SK-N-DZ (cell line): ENCODE measurements around the gene SEC14L6.

Source experiments
- DNase-seq: peaks from one replicate; pipeline ENCODE4 v3.0.0-alpha.2; 2015; ENCODE audit warnings: low spot score

The SEC14L6 gene

DNA sequence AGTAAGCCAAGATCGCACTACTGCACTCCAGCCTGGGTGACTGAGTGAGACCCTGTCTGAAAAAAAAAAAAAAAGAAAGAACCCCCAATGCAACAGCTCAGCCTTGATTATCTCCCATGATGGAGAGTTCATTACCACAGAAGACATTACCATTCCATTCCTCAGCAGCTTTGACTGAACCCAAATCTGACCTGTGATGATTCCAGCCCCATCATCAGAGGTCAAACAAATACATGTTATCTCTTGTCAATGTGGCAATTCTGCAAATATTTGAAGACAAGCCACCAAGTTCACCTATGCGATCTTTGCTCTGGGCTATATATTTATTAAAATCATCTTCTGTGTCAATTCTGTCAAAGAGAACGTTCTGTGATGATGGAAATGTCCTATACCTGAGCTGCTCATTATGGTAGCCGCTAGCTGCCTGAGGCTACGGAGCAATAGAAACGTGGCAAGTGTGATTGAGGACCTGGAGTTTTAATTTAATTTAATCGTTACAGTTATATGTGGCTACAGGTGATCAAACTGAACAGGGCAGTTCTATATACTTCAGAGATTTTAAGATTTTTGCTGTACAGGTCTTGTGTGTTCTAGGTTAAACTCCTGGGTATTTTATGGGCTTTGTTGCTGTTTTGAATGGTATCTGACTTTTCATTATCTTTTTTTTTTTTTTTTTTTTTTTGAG, 48.9 kb downstream of the SEC14L6 start:
- no peak for DNase-seq

DNA sequence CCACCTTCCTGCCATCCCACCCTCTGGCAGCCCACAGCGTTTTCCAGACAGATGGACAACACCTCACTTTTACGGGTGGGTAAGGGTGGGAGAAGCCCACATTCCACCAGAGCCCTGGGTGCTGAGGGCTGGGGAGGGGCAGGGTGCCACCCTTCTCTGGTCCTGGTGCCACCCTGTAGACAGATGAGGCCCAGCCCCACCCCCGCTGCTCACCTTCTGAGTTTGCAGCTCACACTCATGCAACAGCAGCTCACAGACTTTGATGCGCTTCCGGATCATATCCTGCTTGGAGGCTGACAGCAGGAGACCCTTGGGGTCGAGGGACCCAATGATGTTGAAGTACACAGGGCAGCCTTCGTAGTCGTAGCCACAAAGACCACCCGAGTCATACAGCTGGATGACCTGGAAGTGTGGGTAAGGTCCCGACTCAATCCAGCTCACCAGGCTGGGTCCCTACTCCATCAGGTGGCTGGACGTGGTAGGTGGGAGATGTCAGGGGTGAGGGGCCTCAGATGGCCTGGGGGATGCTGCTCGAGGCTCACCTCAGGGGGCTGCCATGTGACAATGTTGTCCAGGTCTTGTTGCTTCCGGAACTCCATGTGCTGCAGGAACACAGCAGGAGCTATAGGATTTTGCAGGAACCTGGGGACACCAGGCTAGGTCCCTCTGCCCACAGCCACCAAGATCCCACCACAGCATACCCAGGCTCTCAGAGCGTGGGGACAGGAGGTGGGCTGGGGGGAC, 51.3 kb downstream of the SEC14L6 start:
- DNase-seq: no peak

DNA sequence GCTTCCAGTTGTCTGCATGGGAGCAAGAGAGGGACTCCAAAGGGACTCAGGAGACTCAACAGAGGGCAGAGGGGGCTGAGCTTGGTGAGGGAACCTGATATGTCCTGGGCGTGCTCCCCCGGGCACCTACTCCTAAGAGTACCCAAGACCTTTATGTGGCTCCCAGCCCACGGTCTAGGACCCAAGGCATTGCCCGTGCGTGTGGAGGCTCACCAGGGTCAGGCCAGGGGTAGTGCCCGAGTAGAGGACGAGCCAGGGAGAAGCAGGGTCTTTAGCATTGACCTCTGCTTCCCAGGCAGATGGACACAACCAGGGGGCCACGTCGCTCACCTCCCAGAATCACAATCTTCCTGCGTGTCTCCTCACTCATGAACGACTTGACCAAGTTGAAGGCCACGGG, 54.4 kb downstream of the SEC14L6 start:
- DNase-seq: no peak

DNA sequence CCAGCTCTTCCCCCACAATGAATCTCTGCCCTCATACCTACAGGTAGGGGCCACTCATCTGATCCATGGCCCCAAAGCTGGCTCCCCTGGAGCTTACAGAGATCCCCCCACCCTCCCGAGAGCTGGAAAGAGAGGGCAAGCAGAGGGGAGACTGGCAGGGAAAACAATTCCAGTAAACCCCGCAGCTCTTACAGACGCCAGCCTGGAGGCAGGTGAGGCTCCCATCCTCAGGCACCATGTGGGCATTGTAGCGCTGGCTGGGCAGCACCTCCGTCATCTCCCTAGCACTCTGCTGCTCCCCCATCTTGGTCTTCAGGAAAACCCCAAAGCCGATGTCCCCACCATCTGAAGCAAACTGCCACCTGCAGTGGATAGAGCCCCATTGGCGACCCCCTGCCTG, 55.2 kb downstream of the SEC14L6 start:
- DNase-seq: no peak

DNA sequence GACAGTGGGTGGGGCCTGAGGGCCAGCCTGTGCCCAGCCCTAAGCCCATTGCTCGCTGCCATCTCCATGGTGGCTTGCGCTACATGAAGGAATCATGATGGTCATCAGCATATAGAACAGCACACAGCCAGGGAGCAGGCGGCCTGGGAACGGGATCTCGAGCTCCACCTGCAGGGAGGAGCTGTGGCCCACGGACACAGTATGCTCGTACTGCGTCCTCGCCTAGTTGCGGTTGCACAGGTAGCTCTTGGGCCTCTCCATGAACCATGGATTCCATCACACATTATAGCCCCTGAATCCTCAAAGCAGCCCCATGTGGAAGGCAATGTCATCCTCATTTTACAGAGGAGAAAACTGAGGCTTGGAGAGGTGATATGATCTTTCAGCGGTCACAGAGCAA, 56.1 kb downstream of the SEC14L6 start:
- DNase-seq: no peak

DNA sequence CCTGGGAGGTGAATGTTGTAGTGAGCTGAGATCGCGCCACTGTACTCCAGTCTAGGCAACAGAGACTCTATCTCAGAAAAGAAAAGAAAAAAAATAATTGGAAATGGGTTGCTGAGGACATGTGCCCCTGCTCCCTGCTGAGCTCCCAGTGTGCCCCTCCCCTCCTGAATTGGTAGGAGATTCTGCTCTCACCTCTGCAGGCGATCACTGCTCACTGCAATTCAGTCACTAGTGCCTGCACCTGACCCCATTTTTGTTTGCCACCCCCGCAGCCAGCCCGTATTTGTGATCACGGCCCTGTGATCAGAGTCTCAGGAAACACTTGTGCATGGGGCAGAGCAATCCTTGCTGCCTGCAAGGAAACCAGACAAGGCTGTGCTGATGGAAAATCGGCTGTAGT, 58.4 kb downstream of the SEC14L6 start:
- no peak for DNase-seq

DNA sequence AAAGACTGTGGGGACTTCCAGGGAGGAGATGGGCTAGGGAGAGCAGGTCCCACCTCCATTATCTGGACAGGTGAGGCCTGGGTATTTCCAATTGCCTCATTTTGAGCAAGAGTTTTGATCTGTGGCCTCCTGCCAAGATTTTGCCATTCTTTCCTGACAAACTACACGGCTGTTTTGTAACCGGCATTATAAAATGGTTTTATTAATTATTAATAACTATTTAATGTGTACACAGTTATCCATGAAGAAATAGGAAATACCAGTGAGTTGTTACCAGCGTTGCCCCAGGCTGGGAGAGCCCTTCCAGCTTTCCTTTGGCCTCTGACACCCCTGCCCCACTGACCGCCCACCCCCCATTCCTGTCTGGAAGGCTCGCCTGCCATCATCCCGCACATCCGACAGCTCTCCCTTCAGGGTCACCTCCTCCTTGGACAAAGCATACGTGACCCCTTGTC, 59.9 kb downstream of the SEC14L6 start:
- no peak for DNase-seq

DNA sequence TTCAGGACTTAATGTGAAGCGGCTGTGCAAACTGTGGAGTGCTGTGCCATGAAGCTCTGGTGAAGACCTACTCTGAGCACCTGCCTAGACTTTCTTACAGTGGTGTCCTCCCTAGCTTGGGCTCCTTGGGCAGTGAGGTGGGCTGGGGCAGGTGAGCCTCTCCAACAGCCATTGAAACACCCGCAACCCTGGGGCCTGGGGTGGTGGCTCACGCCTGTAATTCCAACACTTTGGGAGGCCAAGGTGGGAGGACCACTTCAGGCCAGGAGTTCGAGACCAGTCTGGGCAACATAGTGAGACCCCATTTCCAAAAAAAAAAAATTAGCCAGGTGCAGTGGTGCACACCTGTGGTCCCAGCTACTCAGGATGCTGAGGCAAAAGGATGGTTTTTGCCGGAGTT, 60.4 kb downstream of the SEC14L6 start:
- no peak for DNase-seq

DNA sequence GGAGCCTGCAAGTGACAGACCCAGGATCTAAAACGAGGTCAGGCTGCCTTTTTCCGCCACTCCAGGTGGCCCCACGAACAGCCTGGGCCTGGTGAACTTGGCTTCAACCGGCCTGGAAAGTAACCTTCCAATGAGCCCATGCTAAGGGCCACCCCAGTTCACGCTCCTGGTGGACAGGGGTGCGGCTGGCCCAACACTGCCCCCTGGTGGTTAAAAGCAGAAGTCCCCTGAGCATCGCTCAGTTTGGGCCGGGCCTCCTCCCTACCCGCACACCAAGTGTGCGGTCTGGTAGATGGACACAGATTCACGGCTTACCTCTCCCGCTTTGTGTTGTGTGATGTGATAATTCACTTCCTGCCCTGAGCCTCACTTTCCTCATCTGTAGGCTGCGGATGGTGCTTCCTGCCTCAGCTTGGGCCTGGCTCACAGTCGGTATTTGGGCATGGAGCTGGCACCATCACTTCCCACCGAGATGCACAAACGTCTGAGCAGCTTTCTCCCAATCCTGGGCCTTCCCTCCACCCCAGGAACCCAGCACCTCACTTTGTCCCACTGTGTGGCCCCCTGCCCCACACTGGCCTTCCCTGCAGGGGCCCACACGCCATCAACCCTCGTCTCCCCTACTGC, 61.1 kb downstream of the SEC14L6 start:
- peak; percentile 46 for DNase-seq

DNA sequence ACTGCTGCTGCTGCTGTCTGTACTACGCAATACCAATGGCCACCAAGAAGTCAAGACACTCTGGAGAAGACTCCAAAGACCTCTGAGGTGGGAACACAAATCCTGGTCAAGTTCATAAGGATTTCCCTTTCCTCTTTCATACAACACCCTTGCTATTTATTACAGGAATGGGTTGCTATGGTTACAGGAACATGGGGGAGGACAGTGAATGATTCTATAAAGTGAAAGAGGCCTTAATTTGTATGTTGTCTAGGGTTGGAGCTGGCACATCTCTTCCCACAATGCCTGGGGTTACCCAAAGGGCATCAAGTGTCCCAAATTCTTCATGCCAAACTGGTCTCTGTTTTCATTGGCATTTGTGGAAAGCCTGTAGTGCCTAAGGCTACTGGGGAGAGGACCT, 63.4 kb downstream of the SEC14L6 start:
- no peak for DNase-seq

DNA sequence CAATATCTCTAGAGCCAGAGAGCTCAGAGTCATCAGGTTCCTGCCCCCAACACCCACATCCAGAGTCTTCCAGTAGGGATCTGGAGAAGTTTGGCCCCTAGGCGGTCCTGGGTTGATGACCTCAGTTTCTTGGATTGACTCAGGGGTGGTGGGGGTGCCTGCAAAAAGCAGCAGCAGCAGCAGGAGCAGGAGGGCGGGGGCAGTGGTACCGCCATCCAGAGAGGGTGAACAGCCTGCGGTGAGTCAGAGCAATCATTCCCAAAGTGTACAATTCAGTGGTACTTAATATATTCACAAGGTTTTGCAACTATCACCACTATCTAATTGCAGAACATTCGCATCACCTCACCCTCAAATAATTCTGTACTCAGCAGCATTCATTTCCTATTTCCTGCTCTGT, 64.8 kb downstream of the SEC14L6 start:
- no peak for DNase-seq

DNA sequence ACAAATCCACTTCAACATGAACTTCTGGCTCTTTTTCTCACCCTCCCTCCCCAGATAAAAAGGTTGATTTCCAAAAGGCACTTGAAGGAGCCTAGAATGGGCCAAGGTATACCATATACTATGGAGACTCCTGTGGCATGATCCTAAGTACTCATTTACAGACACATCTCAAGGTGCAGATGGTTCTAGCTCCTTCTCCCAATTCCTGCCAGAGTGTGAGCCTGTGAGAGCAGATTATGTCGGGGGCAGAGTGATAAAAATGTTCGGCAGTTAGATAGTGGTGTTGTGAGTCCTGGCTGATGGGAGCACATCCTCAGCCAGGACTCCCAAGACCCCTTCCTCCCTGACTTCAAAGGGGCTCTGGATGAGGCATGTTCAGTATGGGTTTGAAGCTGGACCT, 66.6 kb downstream of the SEC14L6 start:
- DNase-seq: no peak

DNA sequence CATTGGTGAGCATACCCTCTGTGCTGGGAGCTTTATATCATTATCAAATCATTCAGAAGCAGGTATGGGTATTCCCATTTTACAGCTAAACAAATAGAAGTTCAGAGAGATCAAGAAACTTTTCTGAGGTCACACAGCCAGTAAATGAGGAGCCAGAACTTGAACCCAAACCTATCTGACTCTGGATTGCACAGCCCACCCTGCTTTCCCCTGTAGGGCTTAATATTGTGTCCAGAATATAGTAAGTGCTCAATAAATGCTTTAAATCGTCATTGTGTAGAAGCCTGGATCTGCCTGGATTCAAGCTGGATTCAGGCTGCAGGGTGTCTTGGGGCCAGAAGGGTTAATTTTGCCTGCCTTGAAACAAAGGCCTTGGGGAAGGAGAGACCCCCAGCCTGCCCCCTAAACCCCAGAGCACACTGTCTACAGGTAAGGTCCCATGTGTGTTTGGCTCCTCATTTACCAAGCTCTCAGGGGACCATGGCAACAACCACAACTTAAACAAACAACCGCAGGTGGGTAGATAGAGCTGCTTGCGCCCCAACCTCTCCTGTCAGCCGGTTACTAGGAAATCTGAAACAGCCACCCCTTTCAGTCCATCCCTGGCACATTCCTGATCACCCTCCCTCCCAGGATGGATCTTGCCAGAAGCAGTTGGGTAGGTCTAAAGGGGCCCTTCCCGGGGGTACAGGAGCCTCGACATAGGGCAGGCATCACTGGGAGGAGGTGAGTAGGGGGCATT, 71.7 kb downstream of the SEC14L6 start:
- DNase-seq: no peak

DNA sequence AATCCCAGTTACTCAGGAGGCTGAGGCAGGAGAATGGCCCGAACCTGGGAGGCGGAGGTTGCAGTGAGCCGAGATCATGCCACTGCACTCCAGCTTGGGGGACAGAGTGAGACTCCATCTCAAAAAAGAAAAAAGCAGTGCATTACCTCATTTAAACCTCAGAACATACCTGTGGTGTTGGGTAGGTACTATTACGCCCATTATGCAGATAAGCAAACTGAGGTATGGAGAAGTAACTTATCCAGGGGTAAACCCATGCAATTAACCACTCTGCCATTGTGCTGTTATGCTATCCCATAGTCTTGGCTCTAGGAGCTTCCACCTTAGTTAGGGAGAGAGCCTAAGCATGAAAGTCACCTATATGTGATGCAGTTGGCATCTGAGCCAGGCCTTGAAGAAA, 72.4 kb downstream of the SEC14L6 start:
- DNase-seq: no peak

DNA sequence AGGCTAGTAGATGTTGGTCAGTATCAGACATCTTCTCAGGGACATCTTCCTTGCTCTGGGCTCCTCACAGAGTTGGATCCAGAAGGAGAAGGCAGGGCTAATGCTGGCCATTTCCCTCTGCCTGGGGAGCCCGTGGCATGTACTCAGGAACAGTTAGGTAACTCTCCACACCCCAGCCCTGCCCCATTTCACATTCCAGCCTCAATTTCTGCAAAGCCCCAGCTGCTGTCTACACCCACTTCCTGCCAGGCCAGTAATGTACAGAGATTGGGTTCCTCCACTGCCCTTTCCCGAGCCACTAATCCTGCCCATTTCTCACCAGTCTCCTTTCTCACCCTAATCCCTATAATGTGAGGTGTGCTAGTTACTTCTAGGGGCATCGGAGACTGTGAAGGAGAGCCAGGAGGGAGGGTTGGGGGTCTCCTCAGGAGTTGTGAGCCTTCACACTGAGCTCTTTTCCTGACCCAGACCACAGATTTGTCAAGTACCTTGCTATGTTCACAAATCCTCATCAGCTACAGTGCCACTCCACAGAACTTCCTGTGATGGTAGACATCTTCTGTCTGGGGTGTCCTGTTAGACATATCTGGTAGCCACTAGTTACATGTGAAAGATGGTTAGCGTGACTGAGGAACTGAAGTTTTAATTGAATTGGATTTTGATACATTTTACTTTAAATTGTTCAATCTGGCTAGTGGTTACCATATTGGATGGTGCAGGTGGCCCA, 73.4 kb downstream of the SEC14L6 start:
- DNase-seq: no peak
